Jurkat, Clone E6-1 (cell line): ENCODE data around the gene FAM72C. TPM values are rescaled to one million over a fixed set of nuclear protein-coding genes. Genes with fewer than 3 reads are reported as not detected.
"Not testable (repeated sequence)": the region's sequence is repeated elsewhere in the genome, so short reads cannot be mapped to it uniquely, and the experiment has no call there.

Experiments
- DNase-seq: peaks from one replicate; pipeline ENCODE4 v3.0.0-alpha.2; 2011; ENCODE audit warnings: low read depth, low spot score
- H3K4me3 ChIP-seq: 2 replicates; pipeline ENCODE4 v1.5.1; 2011; ENCODE audit warnings: mild to moderate bottlenecking, low read length, control low read depth, moderate library complexity
- polyA plus RNA-seq: library from polyadenylated mRNA; unstranded; fragments of >200 nt; gene quantifications from one replicate; pipeline ENCODE4 v1.2.1, GENCODE V29; 2012; ENCODE audit warnings: missing spikeins; ENCODE audit not compliant: insufficient read length, insufficient read depth

The FAM72C gene
- 28.7 TPM for polyA plus RNA-seq

DNA sequence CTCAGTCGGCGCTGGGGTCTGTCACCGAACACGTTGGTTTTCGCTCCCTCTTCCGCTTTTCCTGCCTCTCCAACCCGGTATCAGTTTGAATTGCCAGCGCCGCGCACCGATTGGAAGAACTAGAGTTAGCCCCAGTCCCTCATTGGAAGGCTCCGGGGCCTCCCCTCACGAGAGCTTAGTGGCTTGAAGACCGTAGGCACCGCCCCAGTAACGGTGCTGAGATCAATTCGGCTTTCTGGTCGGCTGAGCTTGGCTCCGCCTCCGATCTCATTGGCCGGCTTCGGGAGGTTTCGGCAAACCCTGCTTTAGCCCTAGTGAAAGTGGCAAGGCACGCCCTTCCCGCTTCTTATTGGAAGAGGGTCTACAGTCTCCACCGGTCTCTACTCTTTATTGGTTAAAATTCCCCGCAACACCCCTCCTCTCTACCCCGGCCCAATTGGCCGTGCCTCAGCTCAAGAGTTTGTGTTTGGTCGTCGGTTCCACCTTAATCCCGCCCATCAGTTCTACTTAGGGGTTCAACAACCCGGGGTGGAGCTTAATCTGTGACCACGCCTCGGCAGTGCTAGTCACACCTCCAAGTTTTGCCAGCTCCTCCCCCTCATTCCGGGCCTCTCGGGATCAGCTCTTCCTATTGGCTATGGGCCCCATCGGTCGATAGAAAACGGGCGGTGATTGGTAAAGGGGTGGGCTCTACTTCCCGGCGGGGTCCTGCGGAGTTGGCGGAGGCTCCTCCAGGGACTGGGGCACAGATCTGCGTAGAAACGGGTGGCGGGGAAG, at the start of gene FAM72C:
Gene FAM72C (minus strand): TSS at position 63 of the 777 bp plus-strand sequence. CDS start 845 bp downstream, outside the sequence.
- not testable (repeated sequence) for H3K4me3 ChIP-seq, DNase-seq

DNA sequence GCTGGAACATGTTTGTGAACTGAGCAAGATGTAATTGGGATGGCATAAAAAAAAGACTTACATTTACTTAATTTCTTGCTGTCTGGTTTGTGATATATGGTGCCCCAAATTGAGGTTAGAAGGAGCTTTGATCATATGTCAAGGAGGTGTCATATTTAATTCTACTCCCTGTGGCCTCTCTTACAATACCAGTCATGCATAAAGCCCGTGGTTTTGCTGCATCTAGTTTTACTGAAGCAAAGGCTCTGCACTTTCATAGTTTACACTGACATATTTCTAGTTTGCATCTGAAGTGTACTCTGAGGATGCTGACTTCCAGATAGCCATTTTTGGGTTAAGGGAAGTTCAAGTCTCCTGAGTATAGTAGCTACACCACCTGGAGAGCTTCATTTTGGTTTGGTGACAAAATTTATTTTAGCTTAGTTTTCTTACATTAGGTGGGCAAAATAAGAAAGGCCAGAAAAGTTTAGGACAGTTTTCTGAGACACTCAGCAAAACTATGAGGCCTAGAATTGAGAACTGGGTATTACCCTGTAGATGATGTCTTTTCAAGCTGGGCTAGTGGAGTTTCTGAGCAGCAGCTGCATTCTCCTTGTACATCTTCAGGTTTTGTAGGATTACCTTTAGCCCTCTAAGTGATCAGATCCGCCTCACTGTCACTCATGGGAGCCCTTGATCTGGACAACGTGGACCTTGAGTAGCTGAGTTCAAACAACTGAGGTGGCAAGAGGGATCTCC, 48.4 kb upstream of the FAM72C start:
- not testable (repeated sequence) for H3K4me3 ChIP-seq, DNase-seq

DNA sequence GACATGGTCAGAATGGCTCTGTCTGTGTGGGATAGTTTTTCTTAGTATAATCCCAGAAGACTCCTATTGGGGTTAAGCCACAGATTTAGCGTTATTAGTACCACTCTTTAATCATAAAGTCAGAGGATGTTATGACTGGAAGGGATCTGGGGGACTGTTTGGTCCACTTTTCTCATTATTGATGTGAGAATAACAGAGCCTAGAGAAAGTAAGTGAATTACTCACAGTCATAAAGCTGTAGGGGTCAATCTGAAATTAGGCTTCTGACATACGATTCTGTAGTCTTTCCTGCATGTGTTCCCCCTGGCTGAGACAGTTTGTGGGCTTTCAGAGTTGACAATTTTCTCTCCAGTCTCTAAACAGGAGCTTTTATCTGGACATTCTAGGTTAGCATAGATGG, 47.3 kb upstream of the FAM72C start:
- not testable (repeated sequence) for H3K4me3 ChIP-seq, DNase-seq

DNA sequence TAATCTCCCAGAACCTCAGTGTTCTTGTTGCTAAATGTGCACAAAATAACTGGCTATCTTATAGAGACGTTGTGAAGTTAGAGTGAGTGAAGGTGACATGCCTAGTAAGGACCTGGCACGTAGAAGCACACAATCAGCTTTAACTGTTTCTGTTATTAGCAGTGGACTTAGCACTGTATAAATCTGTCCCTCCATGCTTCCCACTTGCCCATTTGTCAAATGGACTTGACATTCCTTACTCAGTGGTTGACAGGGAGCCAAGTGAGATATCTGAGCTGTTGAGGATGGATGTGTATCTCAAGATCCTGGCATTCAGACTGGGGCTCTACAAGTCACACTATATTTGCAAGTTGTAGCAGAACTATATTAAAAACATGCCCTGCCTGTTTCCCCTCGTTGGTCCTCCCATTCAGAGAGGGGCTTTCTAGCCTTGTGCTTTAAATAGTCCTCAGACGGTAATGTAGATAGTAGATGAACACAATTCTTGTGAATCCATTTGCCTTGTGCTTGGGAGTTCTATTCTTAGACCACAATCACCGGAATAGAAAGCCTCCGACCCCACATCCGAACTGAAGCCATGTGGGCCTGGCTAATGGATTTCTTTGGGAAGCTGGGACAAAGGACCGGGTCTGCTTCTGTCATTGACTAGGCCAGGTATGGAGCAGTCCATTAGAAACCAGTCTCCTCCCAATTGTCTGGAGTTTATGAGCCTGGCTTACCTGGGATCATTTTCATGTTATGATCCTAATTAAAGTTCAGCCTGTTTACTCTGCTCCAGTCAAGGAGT, 43.6 kb upstream of the FAM72C start:
- not testable (repeated sequence) for H3K4me3 ChIP-seq, DNase-seq

DNA sequence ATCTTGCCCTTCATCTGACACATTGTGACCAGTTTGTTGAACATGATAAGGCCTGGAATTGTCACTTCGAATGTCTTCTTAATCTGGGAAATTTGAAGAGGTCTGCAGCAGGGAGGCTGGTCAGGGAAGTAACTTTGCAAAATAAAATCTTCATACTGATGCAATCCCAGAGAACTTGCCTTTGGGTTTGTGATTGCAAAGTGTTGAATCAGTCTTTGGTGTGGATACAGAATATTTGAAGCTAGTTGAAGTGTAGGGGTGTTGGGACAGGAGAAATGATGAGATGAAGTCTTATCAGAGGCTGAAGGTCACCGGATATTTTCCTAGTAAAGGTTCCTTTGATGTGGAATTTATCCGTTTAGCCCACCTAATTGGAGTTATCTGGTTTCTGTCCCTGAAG, 42.7 kb upstream of the FAM72C start:
- DNase-seq, H3K4me3 ChIP-seq: not testable (repeated sequence)

DNA sequence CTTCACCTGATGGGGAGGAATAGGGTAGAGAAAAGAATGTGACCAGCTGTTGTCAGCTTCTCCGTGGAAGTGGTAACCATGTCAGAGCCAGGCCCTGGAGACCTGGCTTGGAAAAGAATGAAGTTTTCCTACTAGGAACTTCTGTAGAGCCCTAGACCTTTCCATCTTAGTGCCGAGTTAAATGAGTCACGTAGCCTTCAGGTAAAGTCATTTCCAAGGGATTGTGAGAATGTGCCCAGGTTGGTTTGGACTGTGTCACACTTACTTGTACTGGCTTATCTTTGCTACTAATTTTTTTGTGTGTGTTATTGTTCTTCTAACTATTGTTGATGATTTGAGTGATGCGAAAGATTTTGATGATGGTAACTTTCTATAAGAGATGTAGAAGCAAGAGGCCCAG, 42.3 kb upstream of the FAM72C start:
- H3K4me3 ChIP-seq, DNase-seq: not testable (repeated sequence)

DNA sequence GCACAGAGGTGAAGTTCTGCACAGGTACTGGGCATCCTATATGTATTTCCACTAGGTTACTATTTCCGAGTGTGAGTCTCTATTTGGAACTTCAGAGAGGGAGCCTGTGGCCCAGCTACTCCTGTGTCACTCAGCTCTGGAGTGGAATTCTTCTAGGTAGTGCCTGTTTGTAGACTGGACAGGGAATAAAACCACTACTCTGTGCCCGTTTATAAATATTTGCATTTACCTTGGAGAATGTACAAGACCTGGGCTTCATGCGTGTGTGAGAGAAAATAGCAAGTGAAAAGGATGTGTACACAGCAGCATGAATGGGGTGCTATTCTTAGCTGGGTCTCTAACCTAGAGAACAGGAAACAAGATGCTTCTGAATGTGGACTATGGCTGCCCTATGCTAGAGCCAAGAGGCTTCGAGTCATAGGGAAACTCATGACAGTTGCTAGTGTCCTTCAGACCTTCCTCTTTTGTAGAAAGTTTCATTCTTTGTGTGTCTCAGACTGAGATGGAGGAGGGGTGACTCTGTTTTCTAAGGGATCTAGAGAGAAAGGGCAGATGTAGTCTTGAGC, 40.5 kb upstream of the FAM72C start:
- not testable (repeated sequence) for DNase-seq, H3K4me3 ChIP-seq

DNA sequence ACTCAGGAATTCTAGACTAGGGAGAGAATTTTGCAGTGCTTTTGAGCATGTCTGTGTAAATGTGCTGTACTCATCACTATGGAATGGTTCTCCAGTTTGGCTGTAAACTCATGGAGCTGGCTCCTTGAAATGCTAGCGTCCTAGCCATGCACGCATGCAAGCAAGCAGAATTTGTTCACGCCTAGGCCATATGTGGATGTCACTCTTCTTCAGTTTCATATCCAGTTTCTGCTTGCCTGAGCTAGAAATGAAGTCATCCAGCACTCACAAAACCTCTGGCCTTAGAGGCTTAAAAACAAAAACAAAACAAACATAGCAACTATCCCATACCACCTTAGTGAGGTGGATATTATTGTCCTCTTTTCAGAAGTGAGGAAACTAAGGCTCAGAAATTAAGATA, 37.6 kb upstream of the FAM72C start:
- H3K4me3 ChIP-seq, DNase-seq: not testable (repeated sequence)

DNA sequence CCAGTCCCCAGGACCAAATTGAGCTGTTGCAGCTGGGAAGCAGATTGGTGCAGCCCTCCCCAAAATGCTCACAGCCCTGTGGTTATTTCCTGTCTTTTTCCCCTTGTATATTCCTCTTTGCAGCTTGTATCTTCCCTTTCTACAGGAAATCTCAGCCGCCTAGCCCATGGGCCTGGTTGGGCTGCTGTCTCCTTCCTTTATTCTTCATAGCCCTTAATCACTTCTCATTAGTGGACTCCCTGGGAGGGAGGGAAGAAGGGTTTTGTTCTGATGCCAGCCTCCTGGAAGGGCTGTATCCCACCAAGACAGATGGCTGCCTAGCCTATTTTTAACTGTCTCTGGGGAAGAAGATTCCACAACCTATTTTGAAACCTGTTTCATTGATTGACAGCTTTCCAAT, 32.5 kb upstream of the FAM72C start:
- DNase-seq: not testable (repeated sequence)

DNA sequence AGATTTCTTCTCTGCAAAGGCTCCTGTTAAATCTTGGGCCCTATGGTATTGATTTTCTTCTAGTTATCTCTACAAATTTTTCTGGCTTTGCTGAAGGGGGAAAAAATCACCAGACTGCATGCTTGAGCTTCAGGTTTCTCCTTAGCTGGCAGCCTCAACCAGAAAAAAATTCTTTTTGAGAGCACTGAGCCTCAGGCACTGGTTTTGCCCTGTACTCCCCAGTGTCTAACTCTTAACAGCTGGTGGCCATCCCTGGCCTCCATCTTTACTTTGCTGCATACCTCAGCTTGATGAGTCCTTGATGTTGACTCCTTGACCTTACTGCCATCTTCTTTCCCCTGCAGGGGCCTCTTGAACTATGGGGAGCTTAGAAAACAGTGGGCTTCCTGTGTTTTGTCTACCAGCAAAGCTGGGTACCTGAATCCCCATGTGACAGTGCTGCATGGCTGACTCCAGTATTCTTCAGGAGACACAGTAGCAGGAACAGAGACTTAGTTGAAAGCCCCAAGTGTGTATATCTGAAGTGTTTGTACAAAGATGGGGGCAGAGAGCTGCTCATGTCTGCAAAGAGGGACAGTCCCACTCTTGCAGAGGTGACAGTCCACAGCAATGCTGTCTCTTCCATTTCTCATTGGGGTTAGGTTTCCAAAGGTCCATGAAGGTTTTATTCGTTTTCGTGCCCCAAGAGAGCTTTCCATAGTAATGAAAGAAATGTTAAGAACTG, 31.7 kb upstream of the FAM72C start:
- not testable (repeated sequence) for H3K4me3 ChIP-seq, DNase-seq

More for the DNA sequence above, 32.5 kb upstream of the FAM72C start:
- H3K4me3 ChIP-seq: not testable (repeated sequence)

DNA sequence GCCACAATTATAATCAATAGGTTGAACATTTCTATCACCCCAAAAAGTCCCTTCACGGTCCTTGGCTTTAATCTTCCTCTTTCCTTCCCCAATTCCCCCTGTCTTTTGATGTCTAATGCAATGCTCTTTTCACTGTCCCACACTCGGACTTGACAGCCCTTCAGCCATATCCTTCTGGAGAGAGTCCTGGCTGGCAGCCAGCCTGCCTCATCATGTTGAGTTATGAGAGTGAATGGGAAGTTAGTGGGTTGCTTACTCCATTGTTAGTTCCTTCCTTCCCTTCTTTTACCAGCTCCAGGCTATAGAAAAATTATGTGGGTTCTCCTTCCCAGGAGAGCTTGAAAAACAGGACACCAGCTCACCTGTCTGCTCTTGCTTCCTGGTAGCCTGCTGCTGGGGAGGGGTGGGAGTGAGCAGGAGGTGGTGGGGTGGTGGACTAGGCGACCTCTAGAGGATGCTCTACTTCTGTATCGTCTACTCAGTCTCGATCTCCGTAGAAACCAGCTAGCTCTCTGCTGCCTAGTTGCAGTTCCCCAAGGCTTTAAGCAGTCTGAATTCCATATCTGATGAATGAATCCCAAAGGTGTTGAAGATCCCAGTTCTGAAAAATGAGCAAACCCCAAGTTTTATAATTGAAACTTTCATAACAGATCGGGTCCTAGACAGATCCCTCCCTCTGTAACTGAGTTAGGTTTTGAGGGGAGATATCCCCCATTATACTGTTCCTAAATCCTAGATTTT, 30.5 kb upstream of the FAM72C start:
- DNase-seq, H3K4me3 ChIP-seq: not testable (repeated sequence)

DNA sequence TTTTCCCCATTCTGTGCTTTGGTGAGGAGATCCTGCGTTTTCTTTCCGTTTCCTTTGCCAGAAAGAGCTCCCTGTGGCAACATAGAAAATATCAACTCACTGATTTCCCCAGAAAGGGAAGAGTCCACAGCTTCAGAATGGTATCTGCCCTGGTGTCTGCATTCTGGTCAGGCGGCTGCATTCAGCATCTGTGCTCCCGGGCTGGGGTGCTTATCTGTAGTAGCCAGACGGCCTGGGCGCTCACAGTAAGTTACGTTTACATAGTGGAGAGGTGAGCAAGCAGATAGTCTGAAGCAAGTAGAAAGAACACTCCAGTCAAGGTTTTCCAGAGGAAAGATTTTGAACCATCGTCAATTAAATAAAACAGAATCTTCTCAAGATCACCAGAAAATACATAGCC, 29.3 kb upstream of the FAM72C start:
- DNase-seq, H3K4me3 ChIP-seq: not testable (repeated sequence)

DNA sequence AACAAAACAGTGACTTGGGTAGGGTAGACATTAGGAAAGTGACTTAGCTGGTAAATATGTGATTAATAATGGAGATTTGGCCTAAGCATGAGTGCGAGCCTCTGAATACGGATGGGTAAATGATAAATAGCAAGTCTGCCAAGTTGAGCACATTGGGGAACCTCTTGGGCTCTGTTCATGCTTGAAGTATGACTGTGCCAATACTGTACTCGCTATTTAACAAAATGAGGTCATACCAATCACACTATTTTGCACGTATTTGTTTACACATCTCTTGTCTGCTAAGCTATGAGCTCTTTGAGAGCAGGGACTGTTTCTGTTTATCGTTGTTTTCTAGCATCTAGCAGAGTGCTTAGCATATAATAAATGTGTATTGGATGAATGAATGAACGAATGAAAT, 24.2 kb upstream of the FAM72C start:
- not testable (repeated sequence) for H3K4me3 ChIP-seq, DNase-seq

DNA sequence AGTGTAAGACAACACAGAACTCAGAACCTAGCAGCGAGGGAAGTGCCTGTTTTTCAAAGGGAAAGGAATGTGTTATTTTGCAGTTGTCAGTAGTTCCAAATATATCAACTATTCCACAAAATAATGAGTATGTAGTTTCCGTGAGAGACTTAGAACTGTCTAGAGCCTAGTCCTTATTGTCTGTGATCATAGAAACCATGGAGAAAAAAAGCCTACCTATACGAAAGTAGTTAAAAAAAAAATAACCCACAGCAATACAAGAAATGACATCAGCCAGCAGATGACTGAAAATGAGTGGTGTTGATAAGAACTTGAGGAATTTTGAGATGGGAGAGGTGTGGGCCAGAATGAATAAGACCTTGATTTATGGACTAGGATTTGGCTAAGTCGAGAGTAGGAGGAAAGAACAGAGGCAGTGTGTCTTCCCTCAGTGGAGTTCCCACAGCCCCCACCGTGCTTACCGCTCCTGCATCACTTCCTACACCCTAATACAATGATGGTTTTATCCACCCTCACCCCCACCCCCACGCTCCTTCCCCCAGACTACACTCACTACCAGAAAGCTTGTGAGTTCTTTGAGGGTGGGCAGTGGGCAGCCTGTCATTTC, 21.6 kb upstream of the FAM72C start:
- DNase-seq, H3K4me3 ChIP-seq: not testable (repeated sequence)

DNA sequence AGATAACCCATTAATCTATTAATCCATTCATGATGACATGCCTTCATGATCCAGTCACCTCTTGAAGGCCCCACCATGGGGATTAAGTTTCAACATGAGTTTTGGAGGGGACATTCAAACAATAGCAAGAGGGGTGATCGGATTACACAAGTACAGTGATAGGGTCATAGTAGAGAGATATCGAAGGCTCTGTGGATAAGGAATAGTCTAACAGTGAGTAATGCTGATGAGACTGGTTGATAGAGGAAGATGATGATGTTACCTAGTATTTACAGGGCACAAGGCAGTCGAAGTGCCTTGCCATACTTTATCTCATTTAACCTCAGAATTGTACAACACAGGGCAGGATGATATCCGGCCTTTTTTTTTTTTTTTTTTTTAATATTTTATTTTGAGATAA, 18.9 kb upstream of the FAM72C start:
- not testable (repeated sequence) for DNase-seq, H3K4me3 ChIP-seq

DNA sequence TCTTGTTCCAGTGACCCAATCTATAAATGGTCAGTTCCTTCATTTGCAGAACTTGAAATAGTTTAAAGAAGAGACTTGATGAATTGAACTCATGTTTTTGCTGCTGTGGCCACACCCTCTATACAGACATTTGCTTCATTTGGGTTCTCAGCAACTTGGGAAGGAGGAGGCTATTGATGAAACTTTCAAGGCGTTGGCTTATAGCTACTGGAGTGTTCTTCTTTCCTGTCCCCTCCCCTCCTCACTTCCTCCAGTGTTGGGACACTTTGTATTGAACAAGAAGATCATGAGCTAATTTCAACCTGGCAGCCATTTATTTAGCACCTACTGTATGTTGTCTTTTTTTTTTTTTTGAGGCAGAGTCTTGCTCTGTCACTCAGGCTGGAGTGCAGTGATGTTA, 17.9 kb upstream of the FAM72C start:
- DNase-seq, H3K4me3 ChIP-seq: not testable (repeated sequence)

DNA sequence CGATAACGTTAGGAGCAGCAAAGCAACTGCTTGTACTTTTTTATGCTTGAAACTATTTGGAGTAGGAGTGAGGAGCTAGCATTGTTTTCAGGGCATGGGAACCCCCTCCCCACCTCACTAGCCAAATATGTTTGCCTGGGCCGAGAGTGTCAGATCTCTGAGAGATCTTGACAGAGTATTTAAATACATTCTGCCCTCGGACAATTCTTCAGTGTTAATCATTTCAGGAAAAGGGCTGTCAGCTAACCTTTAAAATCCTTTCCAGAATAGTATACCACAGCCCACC, 17.6 kb upstream of the FAM72C start:
- DNase-seq, H3K4me3 ChIP-seq: not testable (repeated sequence)
